HepG2 (cell line): ENCODE data around the gene SLC18A2. TPM values are rescaled to one million over a fixed set of nuclear protein-coding genes. Genes with fewer than 3 reads are reported as not detected.

ENCODE experiments used
- ATAC-seq: fragments of 200-7000 bp; cut with Tn5 transposase; 3 replicates; pipeline ENCODE4 v1.9.1; 2020; ENCODE audit warnings: mild to moderate bottlenecking, moderate library complexity
- BruUV-seq: library from RNA; stranded (reverse); fragments of 400-500 nt; replicated peaks from 2 replicates; lab custom pipeline; 2021; lab: Mats Ljungman, UMichigan
- CTCF ChIA-PET: fragments of 300-600 bp; formaldehyde crosslinking; extraction: SDS; loops from one replicate; lab custom pipeline; 2021; ENCODE audit warnings: low total read pairs, inconsistent platforms, low intra/inter-chr PET ratio; lab: Yijun Ruan, JAX
- POLR2A ChIA-PET: fragments of 350-600 bp; sonication (Branson Sonifier 250); formaldehyde crosslinking; loops from one replicate; lab custom pipeline; 2020; ENCODE audit warnings: antibody characterized with exemption, inconsistent platforms; lab: Yijun Ruan, JAX
- DNase-seq: peaks from one replicate; pipeline ENCODE4 v3.0.0-alpha.2; 2015; ENCODE audit warnings: low spot score
- FAIRE-seq: peaks from 3 replicates; lab custom pipeline; 2011; peaks lifted over from hg19 to GRCh38; lab: Jason Lieb, UNC
- H2AFZ ChIP-seq: one replicate; pipeline ENCODE4 v1.6.1; 2011; ENCODE audit warnings: low read length, inconsistent platforms
- H3K27ac ChIP-seq: fragments of 300-600 bp; 3 replicates; pipeline ENCODE4 v1.8.0; 2011; ENCODE audit warnings: mixed run types, mild to moderate bottlenecking, mixed read lengths, low read length, inconsistent platforms; ENCODE audit not compliant: insufficient read depth; ENCODE audit errors: extremely low read length
- H3K27me3 ChIP-seq, 2 experiments: fragments of 200-600 bp in 1 of 2; 2 replicates in 1 of 2; 3 replicates in 1 of 2; pipeline versions ENCODE4 v1.6.0 to v1.8.0; 2011; ENCODE audit warnings: low read length in 2 of 2, mild to moderate bottlenecking in 2 of 2, moderate library complexity in 2 of 2, inconsistent platforms in 1 of 2; ENCODE audit not compliant: insufficient read depth in 2 of 2, control insufficient read depth in 1 of 2
- H3K36me3 ChIP-seq, 2 experiments: fragments of 200-600 bp in 1 of 2; replicated peaks in 1 of 2; 2 replicates in 1 of 2; 3 replicates in 1 of 2; pipeline versions ENCODE4 v1.5.1 to v1.8.0; 2011; ENCODE audit warnings: low read length in 2 of 2, inconsistent platforms in 1 of 2; ENCODE audit not compliant: insufficient read depth in 2 of 2, control insufficient read depth in 1 of 2
- H3K4me1 ChIP-seq: 2 replicates; pipeline ENCODE4 v1.5.1; 2012; ENCODE audit warnings: low read length, inconsistent platforms; ENCODE audit not compliant: insufficient read depth
- H3K4me2 ChIP-seq: 2 replicates; pipeline ENCODE4 v1.6.0; 2011; ENCODE audit warnings: low read depth, low read length, inconsistent platforms
- H3K4me3 ChIP-seq, 3 experiments: fragments of 200-600 bp in 1 of 3; sonication (generic), shearing (Covaris generic) in 1 of 3; replicated peaks in 1 of 3; 2 replicates each; pipeline ENCODE4 v1.5.1; 2011 to 2016; ENCODE audit warnings: low read length in 3 of 3, inconsistent platforms in 2 of 3, low read depth in 2 of 3, mild to moderate bottlenecking in 2 of 3, control low read depth in 1 of 3, mixed read lengths in 1 of 3; ENCODE audit not compliant: insufficient read depth in 1 of 3
- H3K79me2 ChIP-seq: one replicate; pipeline ENCODE4 v1.6.1; 2011; ENCODE audit warnings: low read length, inconsistent platforms; ENCODE audit not compliant: insufficient read depth
- H3K9ac ChIP-seq: 2 replicates; pipeline ENCODE4 v1.6.0; 2011; ENCODE audit warnings: mild to moderate bottlenecking, low read depth, low read length, inconsistent platforms; ENCODE audit not compliant: insufficient read depth
- H3K9me3 ChIP-seq: 2 replicates; pipeline ENCODE4 v1.5.1; 2012; ENCODE audit warnings: mild to moderate bottlenecking, low read length
- H4K20me1 ChIP-seq: 2 replicates; pipeline ENCODE4 v1.6.0; 2011; ENCODE audit warnings: inconsistent platforms, mild to moderate bottlenecking, low read length, moderate library complexity; ENCODE audit not compliant: insufficient read depth
- HOXA3 ChIP-seq: sonication (generic); formaldehyde crosslinking; IDR thresholded peaks from 2 replicates; pipeline ENCODE4 v1.5.0; 2020; ENCODE audit warnings: missing genetic modification reagents
- KDM3A ChIP-seq: IDR thresholded peaks from 2 replicates; pipeline ENCODE4 v1.6.1; 2018; ENCODE audit warnings: low read depth, missing compliant biosample characterization
- KDM6A ChIP-seq: IDR thresholded peaks from 2 replicates; pipeline ENCODE4 v1.6.1; 2016; ENCODE audit warnings: low read depth
- NCOA1 ChIP-seq: sonication (generic); formaldehyde crosslinking; IDR thresholded peaks from 2 replicates; pipeline ENCODE4 v1.9.0; 2021; ENCODE audit warnings: missing genetic modification reagents
- NFKB2 ChIP-seq: sonication (generic); formaldehyde crosslinking; IDR thresholded peaks from 2 replicates; pipeline ENCODE4 v1.4.0; 2020; ENCODE audit warnings: missing genetic modification reagents, borderline replicate concordance
- PLSCR1 ChIP-seq: sonication (generic); formaldehyde crosslinking; IDR thresholded peaks from 2 replicates; pipeline ENCODE4 v1.5.0; 2020; ENCODE audit warnings: missing genetic modification reagents, mild to moderate bottlenecking, borderline replicate concordance
- RBM39 ChIP-seq: fragments of 200-400 bp; formaldehyde crosslinking; IDR thresholded peaks from one replicate; pipeline ENCODE4 v1.6.1; 2018; ENCODE audit warnings: antibody characterized with exemption, mild to moderate bottlenecking, low read depth, low read length; ENCODE audit not compliant: poor library complexity, severe bottlenecking
- REL ChIP-seq: sonication (generic); formaldehyde crosslinking; conservative IDR thresholded peaks from 2 replicates; pipeline ENCODE4 v1.8.0; 2022; ENCODE audit warnings: mild to moderate bottlenecking, missing genetic modification reagents, moderate library complexity
- TBX2 ChIP-seq: sonication (generic); formaldehyde crosslinking; IDR thresholded peaks from 2 replicates; pipeline ENCODE4 v1.5.0; 2020; ENCODE audit warnings: missing genetic modification reagents, mild to moderate bottlenecking, borderline replicate concordance
- ZFP36L2 ChIP-seq: sonication (generic); formaldehyde crosslinking; IDR thresholded peaks from 2 replicates; pipeline ENCODE4 v1.4.0; 2020; ENCODE audit warnings: missing genetic modification reagents
- ZKSCAN8 ChIP-seq: IDR thresholded peaks from 2 replicates; pipeline ENCODE4 v1.6.1; 2016; ENCODE audit warnings: borderline replicate concordance, missing genetic modification reagents, missing compliant biosample characterization
- ZNF138 ChIP-seq: sonication (generic); formaldehyde crosslinking; IDR thresholded peaks from 2 replicates; pipeline ENCODE4 v1.5.0; 2020; ENCODE audit warnings: mild to moderate bottlenecking, low read depth, missing genetic modification reagents
- ZNF263 ChIP-seq: sonication (generic); formaldehyde crosslinking; IDR thresholded peaks from 2 replicates; pipeline ENCODE4 v1.4.0; 2020; ENCODE audit warnings: missing genetic modification reagents
- ZNF317 ChIP-seq: sonication (generic); formaldehyde crosslinking; IDR thresholded peaks from 2 replicates; pipeline ENCODE4 v1.5.0; 2020; ENCODE audit warnings: mild to moderate bottlenecking, missing genetic modification reagents
- ZNF546 ChIP-seq: sonication (generic); formaldehyde crosslinking; conservative IDR thresholded peaks from 2 replicates; pipeline ENCODE4 v1.8.1; 2023; ENCODE audit warnings: mild to moderate bottlenecking, missing genetic modification reagents
- ZNF749 ChIP-seq: sonication (generic); formaldehyde crosslinking; IDR thresholded peaks from 2 replicates; pipeline ENCODE4 v1.8.0; 2022; ENCODE audit warnings: mild to moderate bottlenecking, missing genetic modification reagents, moderate library complexity, borderline replicate concordance
- WGBS: methylation state at CpG from one replicate; pipeline ENCODE4 v1.1.6; 2017; ENCODE audit warnings: low lambda C conversion rate; 5-methylcytosine and 5-hydroxymethylcytosine counted together
- in situ Hi-C: cut with HindIII; loops from 2 replicates; pipeline ENCODE4 v1.10.0; 2017; ENCODE audit warnings: low pct_unique_long_range_greater_than_20kb; ENCODE audit not compliant: extremely low pct_ligation_motif_present
- intact Hi-C: fragments of 100-400 bp; cut with micrococcal nuclease; formaldehyde crosslinking; loops from one replicate; pipeline ENCODE4 v1.10.0; 2022; ENCODE audit not compliant: unreplicated experiment
- polyA plus RNA-seq, 8 experiments: library from polyadenylated mRNA; depleted of rRNA in 3 of 8; stranded (reverse) in 7 of 8; unstranded in 1 of 8; fragments of >200 nt; fragmentation: Illumina TruSeq in 4 of 8; extraction: Trizol in 4 of 8; gene quantifications; 2 replicates each; pipeline versions ENCODE4 v1.2.1 to v1.2.3, GENCODE V29; 2011 to 2016; ENCODE audit warnings: low read depth in 4 of 8, missing spikeins in 1 of 8, mixed read lengths in 1 of 8; ENCODE audit not compliant: insufficient read depth in 1 of 8
- total RNA-seq, 5 experiments: library from RNA; depleted of rRNA; stranded (reverse); fragments of >200 nt; fragmentation: Illumina TruSeq; extraction: Trizol; gene quantifications; 2 replicates each; pipeline ENCODE4 v1.2.3, GENCODE V29; 2016; ENCODE audit warnings: low read depth in 1 of 5
- TF ChIP-seq, protein P1 (sequence below): IDR thresholded peaks from 2 replicates; pipeline ENCODE4 v1.6.1; 2012; ENCODE audit warnings: inconsistent platforms
- TF ChIP-seq, protein P2 (sequence below): sonication (generic); formaldehyde crosslinking; IDR thresholded peaks from 2 replicates; pipeline ENCODE4 v1.5.1; 2020; ENCODE audit warnings: mild to moderate bottlenecking, missing genetic modification reagents, borderline replicate concordance

Gene SLC18A2
- total and polyA plus RNA-seq, 2 of the 13 experiments (the other 11 are each of a cell fraction or from before 2014, with no cell fraction given) = not detected

DNA sequence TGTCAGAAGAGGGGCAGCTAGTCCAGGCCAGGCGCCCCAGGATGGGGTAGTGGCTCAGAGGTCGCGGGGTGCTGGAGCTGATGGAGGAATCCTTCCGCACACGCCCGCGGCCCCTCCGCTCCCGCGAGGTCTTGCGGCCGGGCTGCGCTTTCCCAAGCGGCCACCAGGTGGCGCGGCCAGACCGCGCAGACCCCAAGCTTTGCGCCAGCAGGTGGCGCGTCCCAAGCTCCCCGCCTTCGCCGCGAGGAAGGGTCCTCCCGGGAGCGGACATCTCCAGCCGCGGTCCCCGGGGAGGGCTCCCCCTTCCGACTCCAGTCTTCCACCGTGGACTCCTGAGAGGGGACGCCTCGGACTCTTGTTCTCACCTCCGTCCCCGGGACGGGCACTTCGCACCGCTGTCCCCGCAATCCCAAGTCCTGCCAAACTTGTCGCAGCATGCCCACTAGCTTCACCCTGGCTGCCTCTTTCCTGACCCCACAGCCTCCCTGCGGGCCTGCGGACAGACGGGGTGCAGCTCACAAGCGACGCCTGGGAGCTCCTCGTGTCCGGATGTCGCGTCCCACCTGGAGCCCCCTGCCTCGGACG lies 24.2 kb upstream of the SLC18A2 start:
- WGBS = 0% methylated on average over 1 of the region's 52 CpGs
- intact Hi-C loops (loop anchor here (1.0 kb wide), 2 partner anchors 104 to 233 kb away; no protein-coding TSS in a partner anchor), in situ Hi-C loops (no loop called here)
- no peak for FAIRE-seq
- Histone ChIP-seq H3K79me2 (no peaks in the 10 kb centered on the region), H3K9me3 (peaks cover 11% of the 10 kb centered on the region), H3K27me3 (peaks cover 2 to 47% of the 10 kb centered on the region in 2 experiments), H3K27ac (no peak overlapping the region), H3K9ac (peak overlapping the region; percentile 37; the same call in 1 of the 2 replicates), H3K4me2 (peak overlapping the region; percentile 91), H3K36me3 (no peaks in the 10 kb centered on the region), H3K4me1 (peaks cover 16% of the 10 kb centered on the region), H4K20me1 (no peaks in the 10 kb centered on the region), H3K4me3 (peak overlapping the region; percentile 49 to 75 (median 61)), H2AFZ (peak overlapping the region; percentile 48)
- ChIA-PET POLR2A (interaction anchor here (1.0 kb wide), 1 partner anchor 103 kb away, joined by 3 read pairs; no protein-coding TSS in a partner anchor), CTCF (interaction anchor here (0.6 to 3.8 kb wide), 10 partner anchors 10 to 1024 kb away, joined by 3 to 74 read pairs (median 5); no protein-coding TSS in a partner anchor)
- peak; percentile 46 for DNase-seq
- ATAC-seq = peak; percentile 89
- no TSS peak for BruUV-seq
- TF ChIP-seq NCOA1 (CRISPR knock-in tag) (no peak), ZNF263 (peak; percentile 68), RBM39 (peak; percentile 47), ZNF138 (no peak), ZNF317 (CRISPR knock-in tag) (peak; percentile 56; the same call in 1 of the 2 replicates), ZFP36L2 (CRISPR knock-in tag) (0 out of 2 replicates have a peak, but pooled peaks have one; percentile 49), ZNF546 (CRISPR knock-in tag) (0 out of 2 replicates have a peak, but pooled peaks have one; percentile 29), PLSCR1 (CRISPR knock-in tag) (no peak), NFKB2 (CRISPR knock-in tag) (peak; percentile 76; the same call in 1 of the 2 replicates), HOXA3 (CRISPR knock-in tag) (peak; percentile 59; the same call in 1 of the 2 replicates), TBX2 (CRISPR knock-in tag) (peak; percentile 34; the same call in 1 of the 2 replicates), KDM3A (CRISPR knock-in tag) (0 out of 2 replicates have a peak, but pooled peaks have one; percentile 36), ZNF749 (0 out of 2 replicates have a peak, but pooled peaks have one; percentile 23), REL (CRISPR knock-in tag) (0 out of 2 replicates have a peak, but pooled peaks have one; percentile 38), KDM6A (no peak), ZKSCAN8 (CRISPR knock-in tag) (peak; percentile 46; the same call in 1 of the 2 replicates)
- TF ChIP-seq, protein P1, sequence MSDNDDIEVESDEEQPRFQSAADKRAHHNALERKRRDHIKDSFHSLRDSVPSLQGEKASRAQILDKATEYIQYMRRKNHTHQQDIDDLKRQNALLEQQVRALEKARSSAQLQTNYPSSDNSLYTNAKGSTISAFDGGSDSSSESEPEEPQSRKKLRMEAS = peak; percentile 74
- TF ChIP-seq, protein P2, sequence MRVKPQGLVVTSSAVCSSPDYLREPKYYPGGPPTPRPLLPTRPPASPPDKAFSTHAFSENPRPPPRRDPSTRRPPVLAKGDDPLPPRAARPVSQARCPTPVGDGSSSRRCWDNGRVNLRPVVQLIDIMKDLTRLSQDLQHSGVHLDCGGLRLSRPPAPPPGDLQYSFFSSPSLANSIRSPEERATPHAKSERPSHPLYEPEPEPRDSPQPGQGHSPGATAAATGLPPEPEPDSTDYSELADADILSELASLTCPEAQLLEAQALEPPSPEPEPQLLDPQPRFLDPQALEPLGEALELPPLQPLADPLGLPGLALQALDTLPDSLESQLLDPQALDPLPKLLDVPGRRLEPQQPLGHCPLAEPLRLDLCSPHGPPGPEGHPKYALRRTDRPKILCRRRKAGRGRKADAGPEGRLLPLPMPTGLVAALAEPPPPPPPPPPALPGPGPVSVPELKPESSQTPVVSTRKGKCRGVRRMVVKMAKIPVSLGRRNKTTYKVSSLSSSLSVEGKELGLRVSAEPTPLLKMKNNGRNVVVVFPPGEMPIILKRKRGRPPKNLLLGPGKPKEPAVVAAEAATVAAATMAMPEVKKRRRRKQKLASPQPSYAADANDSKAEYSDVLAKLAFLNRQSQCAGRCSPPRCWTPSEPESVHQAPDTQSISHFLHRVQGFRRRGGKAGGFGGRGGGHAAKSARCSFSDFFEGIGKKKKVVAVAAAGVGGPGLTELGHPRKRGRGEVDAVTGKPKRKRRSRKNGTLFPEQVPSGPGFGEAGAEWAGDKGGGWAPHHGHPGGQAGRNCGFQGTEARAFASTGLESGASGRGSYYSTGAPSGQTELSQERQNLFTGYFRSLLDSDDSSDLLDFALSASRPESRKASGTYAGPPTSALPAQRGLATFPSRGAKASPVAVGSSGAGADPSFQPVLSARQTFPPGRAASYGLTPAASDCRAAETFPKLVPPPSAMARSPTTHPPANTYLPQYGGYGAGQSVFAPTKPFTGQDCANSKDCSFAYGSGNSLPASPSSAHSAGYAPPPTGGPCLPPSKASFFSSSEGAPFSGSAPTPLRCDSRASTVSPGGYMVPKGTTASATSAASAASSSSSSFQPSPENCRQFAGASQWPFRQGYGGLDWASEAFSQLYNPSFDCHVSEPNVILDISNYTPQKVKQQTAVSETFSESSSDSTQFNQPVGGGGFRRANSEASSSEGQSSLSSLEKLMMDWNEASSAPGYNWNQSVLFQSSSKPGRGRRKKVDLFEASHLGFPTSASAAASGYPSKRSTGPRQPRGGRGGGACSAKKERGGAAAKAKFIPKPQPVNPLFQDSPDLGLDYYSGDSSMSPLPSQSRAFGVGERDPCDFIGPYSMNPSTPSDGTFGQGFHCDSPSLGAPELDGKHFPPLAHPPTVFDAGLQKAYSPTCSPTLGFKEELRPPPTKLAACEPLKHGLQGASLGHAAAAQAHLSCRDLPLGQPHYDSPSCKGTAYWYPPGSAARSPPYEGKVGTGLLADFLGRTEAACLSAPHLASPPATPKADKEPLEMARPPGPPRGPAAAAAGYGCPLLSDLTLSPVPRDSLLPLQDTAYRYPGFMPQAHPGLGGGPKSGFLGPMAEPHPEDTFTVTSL (CRISPR knock-in tag) = peak; percentile 72; the same call in 1 of the 2 replicates
